ENCODE measurements around the gene CSNK2A1. TPM values are rescaled to one million over a fixed set of nuclear protein-coding genes. Genes with fewer than 3 reads are reported as not detected.

Gene CSNK2A1
- total RNA-seq, 1 donor from 2014 or later, result 121 TPM

- intact Hi-C loops (cut with micrococcal nuclease), result no loop called here
Observed at GRCh38 chr20:564192-564591, 20.6 kb upstream of the CSNK2A1 start.

- intact Hi-C loops (cut with micrococcal nuclease), result no loop called here
Observed at GRCh38 chr20:563187-563586, 19.6 kb upstream of the CSNK2A1 start.

GRCh38 chr20:562232-562897 is 18.8 kb upstream of the CSNK2A1 start:
- intact Hi-C loops (cut with micrococcal nuclease), result no loop called here

- intact Hi-C loops (cut with micrococcal nuclease), result loop anchor here (1.0 kb wide), 3 partner anchors 84 to 178 kb away; no protein-coding TSS in a partner anchor
Observed at GRCh38 chr20:561437-562231, 18.0 kb upstream of the CSNK2A1 start.

- intact Hi-C loops (cut with micrococcal nuclease), result loop anchor here (1.0 kb wide), 3 partner anchors 85 to 179 kb away; no protein-coding TSS in a partner anchor
Observed at GRCh38 chr20:560680-561079, 17.1 kb upstream of the CSNK2A1 start.

- intact Hi-C loops (cut with micrococcal nuclease), result no loop called here
Observed at GRCh38 chr20:558117-558516, 14.5 kb upstream of the CSNK2A1 start.

- intact Hi-C loops (cut with micrococcal nuclease), result no loop called here
Observed at GRCh38 chr20:556984-557383, 13.4 kb upstream of the CSNK2A1 start.

- intact Hi-C loops (cut with micrococcal nuclease), result no loop called here
Observed at GRCh38 chr20:555976-556385, 12.4 kb upstream of the CSNK2A1 start.

GRCh38 chr20:550611-551010 is 7.0 kb upstream of the CSNK2A1 start:
- intact Hi-C loops (cut with micrococcal nuclease), result no loop called here

GRCh38 chr20:549722-550496 is 6.3 kb upstream of the CSNK2A1 start:
- intact Hi-C loops (cut with micrococcal nuclease), result no loop called here

GRCh38 chr20:548906-549305 is 5.3 kb upstream of the CSNK2A1 start:
- intact Hi-C loops (cut with micrococcal nuclease), result no loop called here

- intact Hi-C loops (cut with micrococcal nuclease), result no loop called here
Observed at GRCh38 chr20:547394-547793, 3.8 kb upstream of the CSNK2A1 start.

- intact Hi-C loops (cut with micrococcal nuclease), result no loop called here
Observed at GRCh38 chr20:546353-546752, 2.8 kb upstream of the CSNK2A1 start.

GRCh38 chr20:544153-544725 is 649 bp upstream of the CSNK2A1 start:
- intact Hi-C loops (cut with micrococcal nuclease), result loop anchor here (2.0 to 5.0 kb wide), 3 partner anchors 109 to 923 kb away; partner anchors contain the start of genes NSFL1C, SNPH and SRXN1

- intact Hi-C loops (cut with micrococcal nuclease), result loop anchor here (1.0 to 5.0 kb wide), 7 partner anchors 81 to 924 kb away; partner anchors contain the start of genes NSFL1C, RBCK1, SNPH and SOX12
Observed at GRCh38 chr20:542777-543368, 717 bp downstream of the CSNK2A1 start.

GRCh38 chr20:540391-541201 is 3.0 kb downstream of the CSNK2A1 start:
- intact Hi-C loops (cut with micrococcal nuclease), result loop anchor here (5.0 kb wide), 2 partner anchors 727 to 927 kb away; partner anchors contain the start of genes NSFL1C and SNPH

GRCh38 chr20:539848-540247 is 3.7 kb downstream of the CSNK2A1 start:
- intact Hi-C loops (cut with micrococcal nuclease), result loop anchor here (5.0 kb wide), 2 partner anchors 727 to 927 kb away; partner anchors contain the start of genes NSFL1C and SNPH

GRCh38 chr20:539191-539590 is 4.4 kb downstream of the CSNK2A1 start:
- intact Hi-C loops (cut with micrococcal nuclease), result no loop called here

- intact Hi-C loops (cut with micrococcal nuclease), result no loop called here
Observed at GRCh38 chr20:537983-538382, 5.6 kb downstream of the CSNK2A1 start.

Measured in T-helper 1 cell treated with Interleukin-12 subunit alpha and Interleukin-12 subunit beta and Interleukin-4 antibody, amounts not matched to agents 30 ng/mL and 1 ng/mL, for 36 hours (primary cell).